SW 1271 (cell line): ENCODE measurements around the gene STIMATE.

Experiments used
- DNase-seq, 2 experiments: peaks; one replicate each; lab custom pipeline; 2025; lab: John Stamatoyannopoulos, UW

STIMATE gene

DNA sequence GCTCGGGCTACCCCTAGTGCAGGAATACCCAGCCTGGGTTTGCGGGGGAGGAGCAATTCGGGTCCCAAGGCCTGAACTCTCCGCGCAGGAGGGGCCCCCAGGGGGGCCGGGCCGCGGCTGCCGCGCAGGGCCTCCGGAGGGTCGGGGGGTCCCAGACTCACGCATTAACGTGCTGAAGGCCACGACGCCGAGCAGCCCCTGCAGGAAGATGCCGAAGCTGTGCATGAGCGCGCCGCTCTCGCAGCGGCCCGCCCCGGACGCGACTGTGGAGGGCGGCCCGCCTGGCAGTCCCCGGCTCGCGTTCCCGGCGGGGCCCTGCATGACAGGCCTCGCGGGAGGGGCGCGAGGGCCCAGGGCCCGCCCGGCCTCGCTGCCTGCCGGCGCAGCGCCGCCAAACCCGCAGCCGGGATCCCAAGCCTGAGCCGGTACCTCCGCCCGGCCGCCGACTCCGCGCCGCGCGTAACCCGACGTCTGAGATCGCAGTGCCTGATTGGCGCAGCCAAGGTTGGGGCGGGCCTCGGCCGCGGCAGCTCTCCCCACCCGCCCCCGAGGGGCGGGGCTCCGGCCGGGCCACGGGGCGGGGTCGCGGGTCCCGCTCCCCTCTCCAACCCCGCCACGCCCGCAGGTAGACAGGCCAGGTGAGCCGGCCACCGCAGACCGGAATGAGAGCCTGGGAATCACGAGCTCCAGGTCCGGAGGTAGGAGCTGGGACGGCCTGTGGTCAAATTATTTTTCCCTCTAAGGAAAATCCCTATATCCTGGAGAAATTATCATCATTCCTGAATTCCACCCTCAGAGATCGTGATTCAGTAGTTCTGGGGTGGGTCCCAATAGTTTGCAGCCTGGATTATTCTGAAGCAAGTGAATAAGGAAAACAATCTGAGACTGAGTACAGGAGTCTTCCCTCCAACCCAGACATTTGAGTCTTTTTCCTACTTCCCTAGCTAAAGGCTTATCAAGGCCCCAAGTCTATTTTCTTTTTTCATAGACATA, at the start of gene STIMATE:
STIMATE (minus strand) TSS at position 419 of the 993 bp plus-strand sequence; CDS start at position 321, 98 bp downstream.
- peak in 1 of 2 experiments; percentile 48 for DNase-seq

DNA sequence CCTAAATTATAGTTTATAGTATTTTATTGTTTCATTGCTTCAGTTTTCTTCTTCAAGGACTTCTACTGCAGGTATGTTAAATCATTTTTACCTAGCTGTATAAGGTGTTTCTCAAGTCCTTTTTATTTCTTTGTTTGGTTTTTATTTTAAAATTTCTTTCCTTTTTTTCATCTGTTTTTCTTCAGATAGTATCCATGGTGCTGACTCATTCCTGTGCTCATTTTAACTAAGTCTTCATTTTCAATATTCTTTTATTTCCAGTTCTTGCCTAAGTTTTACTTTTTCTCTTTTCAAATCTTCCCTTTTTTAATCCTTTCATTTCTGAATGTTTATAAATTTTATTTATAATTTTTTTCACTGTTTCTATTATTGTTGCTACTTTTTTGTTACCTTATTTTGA, 42.3 kb upstream of the STIMATE start:
- no peak for DNase-seq

DNA sequence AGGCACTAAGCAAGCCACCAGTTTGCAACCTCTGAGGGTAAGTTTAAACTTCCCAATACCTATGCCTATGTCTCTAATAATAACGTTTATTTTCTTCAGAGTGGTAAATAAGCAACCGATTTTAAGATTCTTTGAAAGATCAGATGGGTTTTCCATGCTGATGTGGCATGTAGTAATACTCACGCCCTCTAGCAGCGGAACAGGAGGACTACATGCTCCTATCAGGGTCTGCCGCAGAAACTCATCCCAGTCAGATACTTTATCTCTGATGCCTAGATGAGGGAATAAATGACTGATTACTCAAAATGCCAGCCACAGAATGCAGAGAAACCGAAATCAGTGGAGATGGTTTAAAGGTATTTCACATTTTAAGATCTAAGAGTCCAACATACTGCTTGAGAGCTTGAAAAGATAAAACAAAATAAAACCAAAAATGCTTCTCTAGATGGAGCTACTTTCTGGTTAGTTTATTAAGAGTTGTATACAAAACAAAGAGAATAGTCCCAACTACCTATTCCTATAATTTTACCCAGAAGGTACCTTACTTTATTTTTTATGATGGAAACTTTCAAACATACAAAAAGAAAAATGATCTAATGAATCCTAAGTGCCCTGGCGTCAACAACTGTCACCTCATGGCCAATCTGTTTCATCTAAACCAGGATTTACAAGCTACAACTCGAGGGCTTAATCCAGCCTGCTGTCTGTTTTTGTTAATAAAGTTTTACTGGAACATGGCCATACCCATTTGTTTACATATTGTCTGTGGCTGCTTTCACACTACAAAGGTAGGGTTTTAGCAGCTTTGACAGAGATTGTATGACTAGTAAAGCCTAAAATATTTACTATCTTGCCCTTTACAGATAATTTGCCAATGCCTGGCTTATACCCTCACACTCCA, 37.5 kb upstream of the STIMATE start:
- peak in 1 of 2 experiments; percentile 48 for DNase-seq

DNA sequence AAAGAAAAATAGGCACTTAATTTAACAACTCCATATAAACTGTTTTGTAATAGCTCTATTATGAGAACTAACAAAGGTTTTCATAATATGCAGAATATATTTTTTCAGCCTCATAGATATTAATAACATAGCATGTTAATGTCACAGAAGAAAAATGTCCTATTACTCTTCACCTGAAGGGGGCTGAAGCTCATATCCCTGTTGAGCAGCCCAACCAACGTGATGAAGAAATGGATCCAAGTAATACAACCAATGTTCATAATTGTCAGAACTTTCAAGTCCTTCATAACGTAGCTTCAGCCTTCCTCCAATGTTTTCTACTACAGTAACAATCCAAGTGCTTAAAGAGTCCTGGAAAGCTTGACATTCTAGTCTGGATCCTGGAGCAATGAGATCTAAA, 34.5 kb upstream of the STIMATE start:
- no peak for DNase-seq

DNA sequence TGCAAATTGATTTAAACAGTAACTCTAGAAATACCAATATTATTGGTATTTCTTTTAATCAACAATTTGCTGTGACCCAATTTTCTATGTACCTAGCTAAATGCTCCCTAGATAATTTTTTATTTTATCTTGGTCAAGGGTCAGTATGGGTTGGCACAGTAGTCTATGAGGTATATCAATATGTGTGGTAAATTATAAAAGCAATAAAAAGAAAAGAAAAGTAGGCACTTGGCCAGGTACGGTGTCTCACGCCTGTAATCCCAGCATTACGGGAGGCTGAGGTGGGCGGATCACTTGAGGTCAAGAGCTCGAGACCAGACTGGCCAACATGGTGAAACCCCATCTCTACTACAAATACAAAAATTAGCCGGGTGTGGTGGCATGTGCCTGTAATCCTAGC, 34.0 kb upstream of the STIMATE start:
- DNase-seq: no peak

DNA sequence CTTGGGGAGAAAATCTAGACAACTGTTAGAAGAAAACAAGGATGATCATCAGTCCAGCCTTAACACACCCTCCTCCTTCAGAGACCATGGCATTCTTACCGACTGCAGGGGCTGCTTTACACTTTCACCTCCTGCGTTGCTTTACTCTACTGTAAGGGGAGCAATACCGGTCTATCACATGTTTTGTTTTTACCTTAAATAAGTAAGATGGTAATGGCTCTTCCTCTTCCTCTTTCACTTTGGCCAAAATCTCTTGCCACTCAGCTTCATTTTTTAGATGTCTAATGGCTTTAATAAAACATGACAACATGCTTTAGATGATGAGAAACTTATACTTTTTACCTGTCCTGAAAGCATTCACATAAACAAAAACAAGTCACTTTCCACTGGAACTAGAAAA, 33.4 kb upstream of the STIMATE start:
- DNase-seq: no peak

DNA sequence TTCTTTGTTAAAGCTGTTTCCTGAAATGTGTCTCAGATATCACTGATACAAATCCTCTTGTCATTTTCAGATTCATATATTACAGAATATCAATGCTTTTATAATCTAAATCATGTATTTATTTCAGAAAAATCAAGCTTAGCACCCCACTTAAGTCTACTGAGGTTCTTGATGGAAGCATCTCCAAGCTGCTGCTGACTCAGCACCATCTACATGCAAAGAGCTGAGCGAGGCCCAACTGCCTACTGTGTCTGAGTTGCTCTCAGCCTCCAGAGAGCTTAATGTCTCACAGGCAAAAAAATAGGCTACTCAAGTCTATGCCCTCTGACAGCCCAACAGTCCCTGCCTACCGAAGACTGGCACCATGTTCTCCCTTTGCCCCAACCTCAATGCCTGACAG, 29.2 kb upstream of the STIMATE start:
- no peak for DNase-seq

DNA sequence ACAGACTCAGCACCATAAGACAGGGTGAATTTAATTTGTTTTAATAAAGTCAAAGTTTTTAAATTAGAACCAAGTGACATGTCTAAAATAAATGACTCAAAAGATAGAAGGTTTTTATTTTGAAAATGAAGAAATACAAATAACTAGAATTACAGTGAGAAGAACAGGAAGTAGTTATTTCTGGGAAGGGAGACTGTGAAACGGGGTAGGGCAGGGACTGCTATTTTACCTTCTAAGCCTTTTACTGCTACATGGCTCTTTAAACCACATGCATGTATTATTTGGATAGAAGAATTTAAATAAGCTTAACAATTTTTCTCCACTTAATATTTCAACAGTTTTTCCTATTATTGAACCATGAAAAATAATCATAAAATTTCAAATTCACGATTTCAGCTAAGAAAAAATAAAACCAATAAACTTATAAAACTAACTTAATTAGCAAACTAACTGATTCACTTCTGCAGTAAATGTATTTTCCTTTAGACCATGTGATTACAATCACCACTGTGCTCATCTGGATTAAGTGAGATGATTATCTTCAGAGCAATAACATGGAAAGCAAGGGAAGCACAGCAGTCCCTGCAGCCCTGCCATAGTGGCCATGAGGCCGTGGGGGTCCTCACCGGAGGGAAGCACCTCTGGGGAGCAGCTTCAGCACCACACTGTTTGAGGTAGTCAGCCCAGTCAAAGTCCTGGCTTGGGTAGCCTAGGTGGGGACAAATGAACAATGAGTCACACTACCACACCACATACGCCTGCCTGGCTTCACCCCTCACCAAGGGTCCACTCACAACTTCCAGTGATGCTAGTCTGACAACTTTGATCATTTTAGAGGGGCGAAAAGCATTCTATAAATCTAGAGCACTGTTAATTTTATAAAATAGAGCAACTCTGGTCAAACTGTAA, 28.3 kb upstream of the STIMATE start:
- DNase-seq: no peak

DNA sequence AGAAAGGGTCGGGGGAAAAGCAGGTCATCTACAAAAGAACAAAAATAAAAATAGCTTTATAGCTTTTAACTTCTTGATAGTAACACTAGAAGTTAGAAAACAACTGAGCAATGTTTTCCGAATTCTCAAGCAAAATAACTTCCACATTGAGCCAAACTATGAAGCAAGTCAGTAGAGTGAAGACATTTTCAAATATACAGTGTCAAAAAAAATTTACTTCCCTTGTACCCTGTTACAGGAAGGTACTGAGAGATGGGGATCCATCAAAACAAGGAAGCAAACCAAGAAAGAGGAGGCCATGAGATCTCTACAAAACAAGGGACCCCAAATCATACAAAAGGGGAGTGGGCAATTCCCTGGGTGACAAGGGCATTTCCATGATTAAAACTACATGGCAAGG, 26.6 kb upstream of the STIMATE start:
- DNase-seq: no peak

DNA sequence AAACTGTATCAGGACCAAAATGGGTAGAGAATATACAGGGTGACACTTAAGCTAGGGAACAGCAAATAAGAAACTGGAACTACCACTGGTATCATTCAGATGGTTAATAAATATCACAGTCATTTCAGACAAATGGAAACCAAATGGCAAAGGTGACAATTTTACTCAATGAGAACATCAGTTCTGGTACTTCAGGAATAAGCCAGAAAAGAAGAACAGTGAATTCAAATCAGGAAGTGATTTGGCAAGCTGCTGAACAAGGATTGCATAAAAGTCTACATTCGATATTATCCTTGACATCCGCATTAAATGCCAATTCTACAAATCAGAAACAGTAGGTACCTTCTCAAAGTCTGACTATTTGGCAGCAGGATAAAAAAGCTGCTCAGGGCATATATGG, 23.5 kb upstream of the STIMATE start:
- no peak for DNase-seq

DNA sequence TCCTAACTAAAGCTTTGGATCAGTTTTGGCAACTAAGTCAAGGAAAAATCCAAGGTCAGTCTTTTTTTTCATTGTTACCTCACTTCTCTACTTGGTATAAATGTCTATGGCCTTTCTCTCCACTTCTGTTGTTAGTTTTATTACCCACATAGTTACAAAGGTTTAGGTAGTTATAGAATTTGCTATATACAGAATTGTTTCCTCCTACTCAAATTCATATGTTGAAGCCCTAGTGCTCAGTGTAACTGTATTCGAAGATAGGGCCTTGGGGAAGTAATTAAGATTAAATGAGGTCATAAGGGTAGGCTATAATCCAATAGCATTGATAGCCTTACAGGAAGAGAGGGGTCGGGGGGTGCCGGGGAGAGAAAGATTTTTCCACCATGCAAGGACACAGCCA, 19.7 kb upstream of the STIMATE start:
- DNase-seq: no peak

DNA sequence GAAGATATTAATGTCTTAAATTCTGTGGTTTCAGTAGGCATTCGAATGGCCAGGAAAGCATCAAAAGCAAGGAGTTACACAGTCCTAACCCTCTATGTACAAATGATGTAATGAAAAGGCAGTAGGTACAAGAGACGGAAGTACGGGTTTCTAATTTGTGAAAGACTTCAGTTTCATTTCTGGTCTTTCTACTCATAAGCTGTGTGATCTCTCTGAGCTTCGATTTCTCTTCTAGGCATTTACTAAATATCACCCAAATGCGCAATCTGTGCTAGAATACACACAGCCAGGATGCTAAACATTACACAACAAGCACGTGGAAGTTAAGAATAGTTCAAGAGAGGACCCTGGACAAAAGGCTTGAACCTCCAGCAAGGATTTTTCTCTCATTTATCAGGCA, 17.9 kb upstream of the STIMATE start:
- DNase-seq: no peak

DNA sequence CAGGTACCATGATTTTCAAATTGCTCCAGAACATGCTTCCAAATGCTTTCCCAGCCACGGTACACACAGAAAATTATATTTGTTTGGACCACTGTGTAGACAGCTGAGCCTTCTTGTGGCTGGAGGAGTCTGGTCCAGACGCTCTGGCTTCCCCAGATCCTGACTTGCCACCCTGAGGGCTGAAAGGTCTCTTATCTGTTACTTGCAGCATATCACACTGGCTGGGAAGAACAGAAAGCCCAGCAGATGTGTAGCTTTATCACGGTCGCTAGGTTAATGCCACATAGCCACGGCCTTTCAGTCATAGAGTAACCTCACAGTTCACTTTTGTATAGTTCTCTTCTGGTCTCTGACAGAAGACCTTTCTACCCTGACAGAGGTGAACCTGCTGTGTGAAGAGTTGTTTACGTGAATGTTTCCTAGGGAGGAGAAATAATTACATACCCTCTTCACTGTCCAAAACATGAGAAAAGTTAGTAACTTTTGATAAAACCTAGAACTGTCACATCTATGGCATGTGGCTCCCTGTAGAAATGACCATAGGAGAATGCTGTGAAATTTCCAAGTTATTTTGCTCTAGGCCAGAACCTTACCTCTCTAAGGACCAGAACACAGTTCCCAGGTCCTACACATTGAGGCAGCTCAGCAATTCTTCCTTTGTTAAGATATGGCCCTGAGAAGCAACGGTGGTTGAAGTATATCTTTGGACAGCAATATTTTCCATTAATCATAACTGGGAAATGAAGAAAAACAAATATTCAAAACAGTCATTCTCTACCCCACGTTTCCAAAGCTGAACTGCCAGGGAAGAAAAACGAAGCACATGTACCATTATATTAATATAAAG, 15.8 kb upstream of the STIMATE start:
- no peak for DNase-seq

DNA sequence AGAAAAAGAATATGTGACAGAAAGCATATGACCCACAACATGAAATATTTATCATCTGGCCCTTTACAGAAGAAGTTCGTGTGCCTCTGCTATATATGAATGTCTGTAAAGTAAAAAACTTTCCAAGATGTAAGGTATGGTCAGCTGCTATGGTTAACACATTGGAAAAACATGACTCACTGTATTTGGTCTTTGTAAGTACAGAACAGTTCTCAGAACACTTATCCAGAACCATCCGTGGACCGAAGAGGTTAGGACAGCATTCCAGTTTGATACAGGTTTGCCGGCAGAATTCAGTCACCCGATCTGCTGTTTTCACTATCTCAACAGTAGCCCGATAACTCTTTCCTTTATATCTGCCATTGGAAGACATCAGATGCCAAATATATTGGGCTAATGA, 13.5 kb upstream of the STIMATE start:
- DNase-seq: no peak

DNA sequence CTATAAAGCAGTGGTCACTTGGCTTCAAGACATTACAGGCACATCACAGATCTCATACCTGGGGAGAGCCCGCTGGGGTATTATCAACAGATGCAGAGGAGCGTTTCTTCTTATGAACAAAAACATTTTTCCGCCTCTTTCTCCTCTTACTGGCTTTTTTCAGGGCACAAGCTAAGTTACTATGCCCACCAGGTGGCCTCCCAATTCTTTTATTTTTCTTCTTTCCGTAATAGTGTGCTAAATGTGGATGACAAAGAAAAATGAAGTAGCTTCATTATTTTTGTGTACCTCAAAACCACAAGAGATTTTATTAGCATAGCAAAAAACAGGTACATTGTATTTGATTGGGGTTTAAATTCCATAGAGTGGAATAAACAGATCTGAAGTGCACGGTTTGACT, 10.1 kb upstream of the STIMATE start:
- no peak for DNase-seq

DNA sequence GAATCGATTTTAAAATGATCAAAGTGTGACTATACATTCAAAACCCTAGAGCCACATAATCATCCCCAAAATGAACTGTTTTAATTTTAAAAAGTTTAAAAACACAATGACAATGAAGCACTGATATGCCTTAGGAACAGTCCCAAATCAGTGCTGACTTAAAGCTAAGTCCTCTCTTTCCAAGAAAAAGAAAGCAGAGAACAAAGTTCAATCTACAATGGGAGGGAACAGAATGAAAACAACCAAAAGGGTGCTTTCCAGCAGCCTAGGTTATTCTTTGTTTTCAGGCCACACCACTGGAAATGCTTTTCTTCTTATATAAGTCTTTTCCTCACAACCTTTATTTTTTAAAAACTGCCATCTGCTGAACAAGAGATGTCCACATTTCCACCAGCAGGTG, 7.2 kb upstream of the STIMATE start:
- no peak for DNase-seq

DNA sequence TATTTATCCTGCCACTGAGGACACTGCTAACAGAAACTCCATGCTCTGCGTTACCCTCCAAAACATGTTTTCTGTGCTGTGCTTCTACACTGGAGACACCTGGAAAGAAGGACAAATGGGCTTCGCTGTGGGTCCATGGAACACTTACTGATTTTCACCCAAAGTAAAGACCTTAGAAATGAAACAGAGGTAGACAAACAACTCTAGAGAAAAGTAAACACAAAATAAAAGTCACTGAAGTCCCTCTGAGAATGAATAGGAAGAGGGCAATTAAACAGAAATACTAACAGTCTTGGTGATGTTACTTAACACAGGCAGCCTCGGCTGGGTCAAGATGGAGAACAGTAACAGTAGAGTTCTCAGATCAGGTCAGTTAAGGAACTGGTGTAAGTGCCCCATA, 6.7 kb upstream of the STIMATE start:
- DNase-seq: no peak

DNA sequence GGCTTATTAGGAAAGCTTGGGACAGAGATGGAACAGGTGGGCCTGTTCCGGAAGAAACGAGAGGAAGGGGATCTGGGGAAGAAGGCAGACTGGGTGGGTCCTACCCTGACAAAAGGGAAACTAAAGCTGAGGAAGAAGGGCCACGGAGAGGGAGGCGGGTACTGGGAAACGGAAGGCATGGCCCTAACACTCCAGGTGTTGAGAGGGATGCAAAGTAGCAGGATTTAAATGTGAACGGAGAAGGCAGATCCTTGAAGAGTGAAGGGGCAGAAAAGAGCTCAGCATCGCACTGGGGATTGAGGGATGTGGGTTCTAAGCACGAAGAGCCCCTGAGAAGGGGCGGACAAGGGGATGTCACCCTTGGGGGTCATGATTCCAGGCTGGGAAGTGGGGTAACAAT, 735 bp downstream of the STIMATE start:
- DNase-seq: no peak

DNA sequence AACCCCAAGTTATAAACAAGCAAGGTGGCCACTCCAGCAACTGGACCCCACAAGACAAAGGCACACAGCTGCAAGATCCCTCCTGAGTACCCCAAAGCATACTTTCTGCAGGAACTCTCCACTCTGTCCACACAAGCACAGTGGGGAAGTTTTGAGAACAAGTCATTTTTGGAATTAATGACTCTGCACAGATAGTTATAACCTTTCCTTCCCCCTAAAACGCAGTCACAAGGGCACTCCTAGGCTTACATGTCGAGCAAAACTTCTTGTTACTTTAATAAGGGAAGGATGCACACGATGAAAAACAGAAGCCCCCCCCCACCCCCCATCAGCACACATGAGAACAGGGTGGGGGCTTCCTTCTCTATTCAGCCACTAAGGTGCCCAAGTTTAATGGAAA, 1.2 kb downstream of the STIMATE start:
- no peak for DNase-seq

DNA sequence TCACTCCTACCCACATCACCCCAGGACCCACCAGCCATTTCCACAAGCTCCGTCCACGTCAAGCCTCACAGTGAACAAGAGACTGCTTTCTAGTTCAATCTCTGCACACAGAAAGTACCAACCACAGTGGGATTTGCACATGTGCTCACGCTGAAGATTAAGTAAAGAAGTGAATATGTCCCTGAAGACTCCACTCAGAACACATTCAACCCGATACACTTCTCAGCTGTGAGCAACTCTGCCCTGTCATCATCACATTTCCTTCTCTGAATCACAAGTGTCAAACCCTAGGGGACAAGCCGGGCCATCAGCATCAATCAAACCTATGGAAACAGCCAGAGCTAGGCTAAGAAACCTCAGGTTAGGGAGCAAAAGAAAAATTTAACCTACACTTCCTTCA, 1.9 kb downstream of the STIMATE start:
- DNase-seq: no peak

DNA sequence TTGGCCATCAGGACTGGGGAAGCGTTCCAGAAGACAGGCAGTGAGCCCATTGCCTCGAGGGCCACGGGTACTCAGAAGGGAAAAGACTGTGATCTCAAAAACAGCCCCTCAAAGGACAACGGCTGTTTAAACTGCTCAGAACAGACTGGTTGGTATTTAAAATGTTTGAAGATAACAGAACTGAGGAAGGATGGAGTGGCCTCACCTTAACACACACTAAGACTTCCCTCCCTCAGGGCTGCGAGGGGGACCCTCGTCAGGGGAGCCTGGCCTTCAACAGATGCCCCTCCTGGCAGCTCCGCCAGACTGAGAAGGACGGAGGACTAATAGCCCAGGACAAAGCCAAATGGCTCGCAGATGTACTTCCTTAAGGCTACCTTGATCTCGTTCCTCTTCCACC, 2.6 kb downstream of the STIMATE start:
- DNase-seq: no peak
